Fibroblast of lung (primary cell): ENCODE measurements around the gene ATPAF2. TPM values are rescaled to one million over a fixed set of nuclear protein-coding genes. Genes with fewer than 3 reads are reported as not detected.

Experiments
- DNase-seq, 2 donors: peaks; one replicate each; pipeline versions ENCODE4 v3.0.0 to v3.0.0-alpha.2; 2010; ENCODE audit warnings: low read depth in 2 of 2
- H2AFZ ChIP-seq: 2 replicates; pipeline ENCODE4 v1.5.1; 2012; ENCODE audit warnings: low read length, control low read depth, inconsistent platforms
- H3K27ac ChIP-seq: 2 replicates; pipeline ENCODE4 v1.5.1; 2011; ENCODE audit warnings: low read length, control low read depth; ENCODE audit not compliant: insufficient read depth
- H3K27me3 ChIP-seq: 2 replicates; pipeline ENCODE4 v1.5.1; 2011; ENCODE audit warnings: mild to moderate bottlenecking, low read length; ENCODE audit not compliant: control insufficient read depth, insufficient read depth
- H3K36me3 ChIP-seq: 2 replicates; pipeline ENCODE4 v1.5.1; 2011; ENCODE audit warnings: low read length; ENCODE audit not compliant: control insufficient read depth, insufficient read depth
- H3K4me1 ChIP-seq: 2 replicates; pipeline ENCODE4 v1.5.1; 2011; ENCODE audit warnings: low read length; ENCODE audit not compliant: control insufficient read depth, insufficient read depth; ENCODE audit errors: extremely low read depth
- H3K4me2 ChIP-seq: 2 replicates; pipeline ENCODE4 v1.5.1; 2011; ENCODE audit warnings: low read length, control low read depth; ENCODE audit not compliant: insufficient read depth; ENCODE audit errors: extremely low read depth
- H3K4me3 ChIP-seq, 4 experiments: fragments of 200-600 bp in 1 of 4; sonication (generic) in 1 of 4; replicated peaks in 1 of 4; 2 replicates each; pipeline ENCODE4 v1.5.1; 2011 to 2016; ENCODE audit warnings: low read length in 4 of 4, low read depth in 3 of 4, mild to moderate bottlenecking in 3 of 4, control low read depth in 2 of 4, inconsistent platforms in 1 of 4, mixed read lengths in 1 of 4; ENCODE audit not compliant: insufficient read depth in 1 of 4; ENCODE audit errors: control extremely low read depth in 1 of 4
- H3K79me2 ChIP-seq: 2 replicates; pipeline ENCODE4 v1.5.1; 2012; ENCODE audit warnings: mild to moderate bottlenecking, low read length, inconsistent platforms; ENCODE audit not compliant: control insufficient read depth, insufficient read depth
- H3K9ac ChIP-seq: 2 replicates; pipeline ENCODE4 v1.5.1; 2011; ENCODE audit warnings: mild to moderate bottlenecking, low read length, control low read depth; ENCODE audit not compliant: insufficient read depth
- H3K9me3 ChIP-seq: 2 replicates; pipeline ENCODE4 v1.5.1; 2012; ENCODE audit warnings: low read depth, low read length; ENCODE audit not compliant: control insufficient read depth, insufficient read depth
- H4K20me1 ChIP-seq: 2 replicates; pipeline ENCODE4 v1.5.1; 2011; ENCODE audit warnings: low read length; ENCODE audit not compliant: control insufficient read depth, insufficient read depth; ENCODE audit errors: extremely low read depth
- EZH2 ChIP-seq: IDR thresholded peaks from 2 replicates; pipeline ENCODE4 v1.5.1; 2012; ENCODE audit warnings: low read length, control low read depth, mild to moderate bottlenecking; ENCODE audit errors: missing control alignments
- polyA plus RNA-seq, 2 donors: library from polyadenylated mRNA; depleted of rRNA in 1 of 2; stranded (reverse) in 1 of 2; unstranded in 1 of 2; fragments of >200 nt; gene quantifications; 2 replicates each; pipeline ENCODE4 v1.2.1, GENCODE V29; 2011 to 2012; ENCODE audit warnings: missing spikeins in 1 of 2
- total RNA-seq: library from RNA; depleted of rRNA; stranded (reverse); fragments of >200 nt; gene quantifications from 2 replicates; pipeline ENCODE4 v1.2.1, GENCODE V29; 2014
- TF ChIP-seq, protein P1 (sequence below), 2 donors: IDR thresholded peaks in 1 of 2; conservative IDR thresholded peaks in 1 of 2; 1 replicate in 1 of 2; 2 replicates in 1 of 2; pipeline ENCODE4 v1.5.1; 2011 to 2012; ENCODE audit warnings: low read length in 2 of 2, control low read depth in 1 of 2, inconsistent platforms in 1 of 2, low read depth in 1 of 2, mild to moderate bottlenecking in 1 of 2

The ATPAF2 gene
- total and polyA plus RNA-seq, 2 donors (not counting 1 experiment from before 2014, with no cell fraction given): 11.6 to 12.6 TPM

- TF ChIP-seq, protein P1, sequence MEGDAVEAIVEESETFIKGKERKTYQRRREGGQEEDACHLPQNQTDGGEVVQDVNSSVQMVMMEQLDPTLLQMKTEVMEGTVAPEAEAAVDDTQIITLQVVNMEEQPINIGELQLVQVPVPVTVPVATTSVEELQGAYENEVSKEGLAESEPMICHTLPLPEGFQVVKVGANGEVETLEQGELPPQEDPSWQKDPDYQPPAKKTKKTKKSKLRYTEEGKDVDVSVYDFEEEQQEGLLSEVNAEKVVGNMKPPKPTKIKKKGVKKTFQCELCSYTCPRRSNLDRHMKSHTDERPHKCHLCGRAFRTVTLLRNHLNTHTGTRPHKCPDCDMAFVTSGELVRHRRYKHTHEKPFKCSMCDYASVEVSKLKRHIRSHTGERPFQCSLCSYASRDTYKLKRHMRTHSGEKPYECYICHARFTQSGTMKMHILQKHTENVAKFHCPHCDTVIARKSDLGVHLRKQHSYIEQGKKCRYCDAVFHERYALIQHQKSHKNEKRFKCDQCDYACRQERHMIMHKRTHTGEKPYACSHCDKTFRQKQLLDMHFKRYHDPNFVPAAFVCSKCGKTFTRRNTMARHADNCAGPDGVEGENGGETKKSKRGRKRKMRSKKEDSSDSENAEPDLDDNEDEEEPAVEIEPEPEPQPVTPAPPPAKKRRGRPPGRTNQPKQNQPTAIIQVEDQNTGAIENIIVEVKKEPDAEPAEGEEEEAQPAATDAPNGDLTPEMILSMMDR (conservative IDR thresholded peaks at IDR 0.05 in 1 of 2, IDR thresholded peaks at IDR 0.05 in 1 of 2; ENCODE audit: low read depth in 1 of 2, low read length in 2 of 2): no peak
- no peak for TF ChIP-seq EZH2
- Histone ChIP-seq H3K9me3 (no peaks in the 10 kb centered on the region), H3K27ac (no peak overlapping the region), H3K27me3 (no peaks in the 10 kb centered on the region), H2AFZ (no peak overlapping the region), H4K20me1 (no peaks in the 10 kb centered on the region), H3K4me3 (no peak overlapping the region), H3K79me2 (no peaks in the 10 kb centered on the region), H3K9ac (no peak overlapping the region), H3K4me1 (peaks cover 2% of the 10 kb centered on the region), H3K4me2 (no peak overlapping the region), H3K36me3 (peaks cover 2% of the 10 kb centered on the region)
- DNase-seq: no peak
Observed at GRCh38 chr17:18045691-18046350, 6.9 kb upstream of the ATPAF2 start.

DNA sequence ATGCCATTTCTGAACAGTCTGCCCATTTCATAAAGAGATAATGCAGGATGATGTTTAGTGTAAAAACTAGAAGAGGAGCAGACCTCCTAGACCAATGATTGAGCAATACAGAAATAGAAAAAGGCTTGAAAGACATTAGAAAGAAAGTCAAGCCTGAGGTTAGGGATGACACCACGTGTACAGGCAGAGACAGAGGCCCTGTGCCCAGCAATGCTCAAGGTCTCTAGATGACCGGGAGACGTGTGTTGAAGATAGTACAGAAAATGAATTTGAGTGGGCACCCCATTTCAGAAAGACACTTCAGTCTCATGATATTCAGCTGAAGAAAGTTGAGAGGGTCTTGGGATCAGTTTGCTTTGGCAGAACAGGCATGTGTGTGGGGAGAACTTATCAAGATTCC is 5.6 kb upstream of the ATPAF2 start:
- peaks cover 6% of the 10 kb centered on the region for H3K4me1 ChIP-seq
- no peak overlapping the region for H3K9ac ChIP-seq
- no peak overlapping the region for H2AFZ ChIP-seq
- H3K27me3 ChIP-seq: no peaks in the 10 kb centered on the region
- H3K36me3 ChIP-seq: peaks cover 2% of the 10 kb centered on the region
- no peak for DNase-seq
- no peaks in the 10 kb centered on the region for H4K20me1 ChIP-seq
- no peak overlapping the region for H3K27ac ChIP-seq
- H3K4me3 ChIP-seq: no peak overlapping the region
- no peaks in the 10 kb centered on the region for H3K79me2 ChIP-seq
- TF ChIP-seq, protein P1 (conservative IDR thresholded peaks at IDR 0.05 in 1 of 2, IDR thresholded peaks at IDR 0.05 in 1 of 2; ENCODE audit: low read depth in 1 of 2, low read length in 2 of 2): no peak
- TF ChIP-seq EZH2: no peak
- H3K4me2 ChIP-seq: no peak overlapping the region
- H3K9me3 ChIP-seq: no peaks in the 10 kb centered on the region

DNA sequence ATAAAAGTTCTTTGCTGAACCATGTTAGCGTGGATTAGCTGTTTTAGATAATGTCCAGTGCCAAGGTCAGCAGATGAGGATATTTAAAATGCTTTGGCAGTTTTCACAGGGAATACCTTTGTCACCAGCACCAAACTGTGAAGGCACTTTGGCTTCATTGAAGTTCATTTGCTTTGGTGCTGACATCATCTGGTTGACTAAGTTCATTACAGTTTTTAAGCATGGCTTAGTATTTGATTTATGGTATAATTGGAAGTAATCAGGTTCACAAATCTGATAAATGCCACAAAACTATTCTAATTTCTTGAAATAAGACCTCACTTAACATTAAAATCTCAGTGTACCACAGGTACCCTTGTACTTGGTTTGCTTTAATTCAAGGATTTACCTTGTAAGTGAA is 4.5 kb upstream of the ATPAF2 start:
- Histone ChIP-seq H2AFZ (no peak overlapping the region), H3K9me3 (no peaks in the 10 kb centered on the region), H3K4me1 (peaks cover 6% of the 10 kb centered on the region), H3K4me2 (no peak overlapping the region), H3K9ac (no peak overlapping the region), H3K27me3 (no peaks in the 10 kb centered on the region), H4K20me1 (no peaks in the 10 kb centered on the region), H3K27ac (no peak overlapping the region), H3K36me3 (peaks cover 2% of the 10 kb centered on the region), H3K79me2 (peaks cover 1% of the 10 kb centered on the region), H3K4me3 (no peak overlapping the region)
- peak; percentile 24 to 40 for DNase-seq
- TF ChIP-seq, protein P1 (conservative IDR thresholded peaks at IDR 0.05 in 1 of 2, IDR thresholded peaks at IDR 0.05 in 1 of 2; ENCODE audit: low read depth in 1 of 2, low read length in 2 of 2): peak in 1 of 2 donors; percentile 29
- no peak for TF ChIP-seq EZH2
